ENCODE measurements around the gene SH3BP2. TPM values are rescaled to one million over a fixed set of nuclear protein-coding genes. Genes with fewer than 3 reads are reported as not detected.

The SH3BP2 gene
- total and polyA plus RNA-seq, 10 of the 15 experiments (the other 5 are each of a cell fraction or from before 2014, with no cell fraction given), result 1.1 to 61.8 (median 23.9) TPM

DNA sequence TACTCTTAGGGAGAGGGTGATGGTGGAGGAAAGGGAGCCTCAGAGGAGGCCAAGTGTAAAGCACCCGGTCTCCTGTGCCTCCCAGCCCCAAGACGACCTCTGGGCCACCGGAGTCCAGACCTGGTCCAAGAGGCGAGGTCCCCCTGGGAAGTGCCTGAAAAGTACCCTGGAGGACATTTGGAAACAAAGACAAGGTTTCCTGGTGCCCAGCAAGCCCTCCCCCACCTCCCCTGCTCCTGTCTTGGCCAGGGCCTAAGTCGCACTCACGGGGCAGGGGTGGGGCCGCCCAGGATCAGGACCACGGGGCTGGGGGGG lies 532 bp upstream of the SH3BP2 start:
- Histone ChIP-seq H3K27me3 (replicated peaks in 1 of 2; ENCODE audit: control insufficient read depth in 2 of 2, insufficient read depth in 2 of 2, low read length in 1 of 2) (no peaks in the 10 kb centered on the region), H3K4me2 (ENCODE audit: control insufficient read depth, insufficient read depth) (no peak overlapping the region), H3K79me2 (ENCODE audit: control insufficient read depth, insufficient read depth, low read length) (no peaks in the 10 kb centered on the region), H3K9ac (ENCODE audit: control insufficient read depth, insufficient read depth, low read length) (no peak overlapping the region), H3K9me3 (replicated peaks; ENCODE audit: control insufficient read depth, insufficient read depth, low read length) (no peaks in the 10 kb centered on the region), H3K27ac (ENCODE audit: control insufficient read depth, insufficient read depth) (no peak overlapping the region), H4K20me1 (ENCODE audit: control insufficient read depth, insufficient read depth) (no peaks in the 10 kb centered on the region), H3K4me1 (ENCODE audit: control insufficient read depth, insufficient read depth, low read length) (peaks cover 37% of the 10 kb centered on the region), H3K36me3 (ENCODE audit: control insufficient read depth in 2 of 2, insufficient read depth in 2 of 2, low read length in 1 of 2) (no peaks in the 10 kb centered on the region), H2AFZ (ENCODE audit: control insufficient read depth, low read depth, low read length) (no peak overlapping the region), H3K4me3 (no peak overlapping the region)
- POLR2A ChIA-PET, result interaction anchor here (1.6 to 2.3 kb wide), 2 partner anchors 9 to 46 kb away, joined by 3 to 8 read pairs; no protein-coding TSS in a partner anchor
- ATAC-seq (no peak), DNase-seq (ENCODE audit: low read depth, low spot score) (no peak), FAIRE-seq (no peak)
- in situ Hi-C loops (cut with MboI) (no loop called here), intact Hi-C loops (cut with micrococcal nuclease; ENCODE audit: unreplicated experiment) (no loop called here)
- WGBS (ENCODE audit: insufficient coverage, insufficient replicate concordance, low lambda C conversion rate, missing lambda C conversion rate), result 70% methylated on average over 5 of the region's 8 CpGs
- CTCF ChIA-PET, result no interaction called here
- BruUV-seq (replicated peaks), result no TSS peak
- RAD21 ChIA-PET (ENCODE audit: unreplicated experiment), result no interaction called here
- SMC1A ChIA-PET (ENCODE audit: uncharacterized antibody, unreplicated experiment), result no interaction called here
- TF ChIP-seq HCFC1 (IDR thresholded peaks at IDR 0.05; ENCODE audit: low read length) (no peak), MEF2A (IDR thresholded peaks at IDR 0.05; ENCODE audit: insufficient read depth, low read depth, low read length) (no peak), ZSCAN29 (IDR thresholded peaks at IDR 0.05) (no peak), MEF2B (IDR thresholded peaks at IDR 0.05; ENCODE audit: partially characterized antibody, poor library complexity, severe bottlenecking) (no peak), RFX5 (IDR thresholded peaks at IDR 0.05; ENCODE audit: low read depth, low read length) (no peak), GABPA (IDR thresholded peaks at IDR 0.05; ENCODE audit: low read depth) (no peak), SMAD5 (IDR thresholded peaks at IDR 0.05; ENCODE audit: low read depth) (no peak), EGR1 (IDR thresholded peaks at IDR 0.05; ENCODE audit: borderline replicate concordance in 1 of 2, low read depth in 2 of 2, low read length in 2 of 2) (no peak), TCF7 (IDR thresholded peaks at IDR 0.05; ENCODE audit: borderline replicate concordance) (no peak), NFYA (IDR thresholded peaks at IDR 0.05; ENCODE audit: borderline replicate concordance, low read depth, low read length) (no peak), POLR2AphosphoS5 (IDR thresholded peaks at IDR 0.05; ENCODE audit: low read length) (no peak)
- TF ChIP-seq, protein P1, sequence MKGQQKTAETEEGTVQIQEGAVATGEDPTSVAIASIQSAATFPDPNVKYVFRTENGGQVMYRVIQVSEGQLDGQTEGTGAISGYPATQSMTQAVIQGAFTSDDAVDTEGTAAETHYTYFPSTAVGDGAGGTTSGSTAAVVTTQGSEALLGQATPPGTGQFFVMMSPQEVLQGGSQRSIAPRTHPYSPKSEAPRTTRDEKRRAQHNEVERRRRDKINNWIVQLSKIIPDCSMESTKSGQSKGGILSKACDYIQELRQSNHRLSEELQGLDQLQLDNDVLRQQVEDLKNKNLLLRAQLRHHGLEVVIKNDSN (IDR thresholded peaks at IDR 0.05; ENCODE audit: borderline replicate concordance, extremely low read length, insufficient read depth, low read depth, low read length), result no peak
- TF ChIP-seq, protein P2, sequence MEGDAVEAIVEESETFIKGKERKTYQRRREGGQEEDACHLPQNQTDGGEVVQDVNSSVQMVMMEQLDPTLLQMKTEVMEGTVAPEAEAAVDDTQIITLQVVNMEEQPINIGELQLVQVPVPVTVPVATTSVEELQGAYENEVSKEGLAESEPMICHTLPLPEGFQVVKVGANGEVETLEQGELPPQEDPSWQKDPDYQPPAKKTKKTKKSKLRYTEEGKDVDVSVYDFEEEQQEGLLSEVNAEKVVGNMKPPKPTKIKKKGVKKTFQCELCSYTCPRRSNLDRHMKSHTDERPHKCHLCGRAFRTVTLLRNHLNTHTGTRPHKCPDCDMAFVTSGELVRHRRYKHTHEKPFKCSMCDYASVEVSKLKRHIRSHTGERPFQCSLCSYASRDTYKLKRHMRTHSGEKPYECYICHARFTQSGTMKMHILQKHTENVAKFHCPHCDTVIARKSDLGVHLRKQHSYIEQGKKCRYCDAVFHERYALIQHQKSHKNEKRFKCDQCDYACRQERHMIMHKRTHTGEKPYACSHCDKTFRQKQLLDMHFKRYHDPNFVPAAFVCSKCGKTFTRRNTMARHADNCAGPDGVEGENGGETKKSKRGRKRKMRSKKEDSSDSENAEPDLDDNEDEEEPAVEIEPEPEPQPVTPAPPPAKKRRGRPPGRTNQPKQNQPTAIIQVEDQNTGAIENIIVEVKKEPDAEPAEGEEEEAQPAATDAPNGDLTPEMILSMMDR (IDR thresholded peaks at IDR 0.05 in 2 of 3, conservative IDR thresholded peaks at IDR 0.05 in 1 of 3; ENCODE audit: control insufficient read depth in 2 of 3, extremely low read depth in 1 of 3, insufficient read depth in 1 of 3, low read depth in 3 of 3, low read length in 3 of 3), result no peak
- TF ChIP-seq, protein P3, sequence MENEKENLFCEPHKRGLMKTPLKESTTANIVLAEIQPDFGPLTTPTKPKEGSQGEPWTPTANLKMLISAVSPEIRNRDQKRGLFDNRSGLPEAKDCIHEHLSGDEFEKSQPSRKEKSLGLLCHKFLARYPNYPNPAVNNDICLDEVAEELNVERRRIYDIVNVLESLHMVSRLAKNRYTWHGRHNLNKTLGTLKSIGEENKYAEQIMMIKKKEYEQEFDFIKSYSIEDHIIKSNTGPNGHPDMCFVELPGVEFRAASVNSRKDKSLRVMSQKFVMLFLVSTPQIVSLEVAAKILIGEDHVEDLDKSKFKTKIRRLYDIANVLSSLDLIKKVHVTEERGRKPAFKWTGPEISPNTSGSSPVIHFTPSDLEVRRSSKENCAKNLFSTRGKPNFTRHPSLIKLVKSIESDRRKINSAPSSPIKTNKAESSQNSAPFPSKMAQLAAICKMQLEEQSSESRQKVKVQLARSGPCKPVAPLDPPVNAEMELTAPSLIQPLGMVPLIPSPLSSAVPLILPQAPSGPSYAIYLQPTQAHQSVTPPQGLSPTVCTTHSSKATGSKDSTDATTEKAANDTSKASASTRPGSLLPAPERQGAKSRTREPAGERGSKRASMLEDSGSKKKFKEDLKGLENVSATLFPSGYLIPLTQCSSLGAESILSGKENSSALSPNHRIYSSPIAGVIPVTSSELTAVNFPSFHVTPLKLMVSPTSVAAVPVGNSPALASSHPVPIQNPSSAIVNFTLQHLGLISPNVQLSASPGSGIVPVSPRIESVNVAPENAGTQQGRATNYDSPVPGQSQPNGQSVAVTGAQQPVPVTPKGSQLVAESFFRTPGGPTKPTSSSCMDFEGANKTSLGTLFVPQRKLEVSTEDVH (IDR thresholded peaks at IDR 0.05; ENCODE audit: low read depth, partially characterized antibody), result no peak
